Measurements from ENCODE around the gene SLC8A2.
"Not testable (repeated sequence)": the region's sequence is repeated elsewhere in the genome, so short reads cannot be mapped to it uniquely, and the experiment has no call there.

SLC8A2 gene

DNA sequence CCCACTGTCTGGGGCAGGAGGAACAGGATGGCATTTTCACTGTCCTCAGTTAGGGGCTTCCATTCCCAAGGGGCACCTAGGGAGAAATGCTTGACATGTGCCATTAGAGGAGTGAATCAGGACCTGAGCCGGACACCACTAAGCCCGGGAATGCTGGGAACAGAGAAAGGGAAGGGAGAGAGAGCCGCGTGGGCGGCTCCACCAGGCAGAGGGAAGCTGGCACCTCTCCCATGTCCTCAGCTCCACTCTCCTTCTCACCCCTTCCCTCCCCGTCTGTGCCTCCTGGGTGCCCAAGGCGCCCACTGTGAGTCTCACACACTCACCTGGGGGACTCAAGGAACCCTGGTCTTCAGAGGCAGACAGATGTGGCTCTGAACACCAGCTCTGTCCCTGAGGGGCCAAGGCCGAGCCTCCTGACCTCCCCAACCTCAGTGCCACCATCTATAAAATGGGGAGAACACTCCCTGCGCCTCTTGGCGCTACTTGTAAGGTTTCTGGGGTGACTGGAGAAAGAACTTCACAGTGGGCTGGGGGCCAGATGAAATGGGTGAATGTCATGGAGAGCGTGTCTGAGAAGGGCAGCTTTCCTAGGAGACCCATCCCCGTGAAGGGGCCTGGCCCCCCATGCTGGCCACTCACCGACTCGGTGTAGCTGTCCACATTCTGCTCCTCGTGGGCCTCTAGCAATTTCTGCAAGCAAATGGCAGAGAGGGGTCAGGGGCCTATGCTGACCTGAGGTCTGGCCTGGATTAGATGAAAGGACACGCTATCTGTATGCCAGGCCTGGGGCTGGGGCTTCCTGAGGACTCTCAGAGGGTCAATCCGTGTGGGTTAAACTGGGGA, 17.6 kb upstream of the SLC8A2 start:
- Histone ChIP-seq H3K36me3 (ENCODE audit: control insufficient read depth in 5 of 5, insufficient read depth in 5 of 5, low read length in 5 of 5) (peaks cover 0 to 77% (median 75%) of the 10 kb centered on the region in 5 donors), H3K4me3 (ENCODE audit: low read depth in 1 of 5, low read length in 5 of 5) (no peak overlapping the region), H3K9ac (ENCODE audit: low read length in 5 of 5) (peak overlapping the region in 1 of 5 donors; percentile 42), H3K27me3 (ENCODE audit: control insufficient read depth in 5 of 5, insufficient read depth in 4 of 5, low read length in 5 of 5) (no peaks in the 10 kb centered on the region), H3K4me1 (ENCODE audit: control insufficient read depth in 5 of 5, insufficient read depth in 5 of 5, low read length in 5 of 5) (peaks cover 0 to 9% (median 8%) of the 10 kb centered on the region in 5 donors), H3K27ac (ENCODE audit: low read depth, low read length) (no peak overlapping the region), H3K9me3 (ENCODE audit: control insufficient read depth in 5 of 5, low read length in 5 of 5) (no peaks in the 10 kb centered on the region)

DNA sequence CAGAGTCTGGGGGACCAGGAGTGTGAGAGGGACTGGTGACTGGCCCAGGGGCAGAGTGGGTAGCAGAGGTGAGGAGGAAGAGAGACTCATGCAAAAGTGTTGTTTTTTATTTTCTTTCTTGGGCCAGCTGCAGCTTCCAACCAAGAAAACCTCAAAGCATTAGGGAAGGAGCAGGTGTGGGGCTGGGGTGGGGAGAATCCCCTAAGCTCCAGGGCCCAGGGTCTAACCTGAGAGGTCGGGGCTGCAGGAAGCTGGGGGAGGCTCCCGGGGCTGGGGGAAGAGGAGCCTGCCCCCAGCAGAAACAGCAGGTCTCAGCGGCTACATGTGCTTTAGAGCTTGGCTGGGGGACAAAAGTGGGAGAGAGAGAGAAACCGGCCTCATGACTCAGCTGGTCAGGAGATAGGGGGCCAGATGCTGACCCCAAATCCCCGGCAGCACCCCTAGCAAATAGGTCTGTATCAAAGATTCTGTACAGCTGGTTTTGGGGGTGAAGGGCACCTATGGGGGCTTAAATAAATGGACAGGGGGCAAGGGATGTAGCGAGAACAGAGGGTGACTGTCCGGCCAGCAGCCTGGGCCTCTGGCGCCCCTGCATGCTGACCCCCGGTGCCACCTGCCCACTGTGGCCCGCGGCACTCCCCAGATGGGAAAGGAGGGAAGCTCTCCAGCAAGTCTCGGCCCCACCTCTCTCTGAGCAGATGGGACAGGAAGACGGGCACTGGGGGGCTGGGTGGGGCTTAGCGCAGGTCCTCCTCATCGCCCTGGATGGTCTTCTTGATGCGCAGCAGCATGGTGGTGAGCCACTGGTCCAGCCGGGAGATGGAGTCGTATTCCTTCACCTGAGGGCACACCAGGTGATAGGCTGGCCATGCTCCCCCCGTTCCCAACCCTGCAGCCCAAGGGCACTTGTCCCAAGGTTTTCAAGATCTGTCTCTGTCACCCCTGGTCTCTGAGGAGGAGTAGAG, 16.1 kb upstream of the SLC8A2 start:
- Histone ChIP-seq H3K27ac (ENCODE audit: low read depth, low read length) (no peak overlapping the region), H3K36me3 (ENCODE audit: control insufficient read depth in 5 of 5, insufficient read depth in 5 of 5, low read length in 5 of 5) (peaks cover 0 to 65% (median 61%) of the 10 kb centered on the region in 5 donors), H3K4me1 (ENCODE audit: control insufficient read depth in 5 of 5, insufficient read depth in 5 of 5, low read length in 5 of 5) (peaks cover 2 to 19% (median 16%) of the 10 kb centered on the region in 5 donors), H3K9me3 (ENCODE audit: control insufficient read depth in 5 of 5, low read length in 5 of 5) (no peaks in the 10 kb centered on the region), H3K4me3 (ENCODE audit: low read depth in 1 of 5, low read length in 5 of 5) (no peak overlapping the region), H3K9ac (ENCODE audit: low read length in 5 of 5) (no peak overlapping the region), H3K27me3 (ENCODE audit: control insufficient read depth in 5 of 5, insufficient read depth in 4 of 5, low read length in 5 of 5) (no peaks in the 10 kb centered on the region)

DNA sequence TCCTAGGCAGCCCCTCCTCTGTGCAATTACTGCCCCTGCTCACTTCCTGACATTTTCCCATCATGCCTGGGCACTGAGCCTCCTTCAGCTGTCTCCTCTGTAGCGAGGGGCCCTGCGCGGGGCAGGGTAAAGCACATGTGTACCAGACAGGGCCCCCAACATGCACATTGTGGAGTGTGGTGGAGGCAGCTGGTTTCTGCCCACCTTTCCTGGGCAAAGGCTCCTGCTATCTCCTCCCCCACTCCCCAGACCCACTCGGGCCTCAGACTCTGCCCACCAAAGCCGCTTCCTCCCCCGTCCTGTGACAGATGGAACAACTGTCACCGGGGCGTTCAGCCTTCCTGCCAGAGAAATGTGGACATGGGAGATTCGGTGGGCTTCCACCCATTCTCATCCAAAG, 15.2 kb upstream of the SLC8A2 start:
- Histone ChIP-seq H3K4me1 (ENCODE audit: control insufficient read depth in 5 of 5, insufficient read depth in 5 of 5, low read length in 5 of 5) (peaks cover 2 to 19% (median 16%) of the 10 kb centered on the region in 5 donors), H3K9ac (ENCODE audit: low read length in 5 of 5) (no peak overlapping the region), H3K36me3 (ENCODE audit: control insufficient read depth in 5 of 5, insufficient read depth in 5 of 5, low read length in 5 of 5) (peaks cover 0 to 56% (median 51%) of the 10 kb centered on the region in 5 donors), H3K27ac (ENCODE audit: low read depth, low read length) (no peak overlapping the region), H3K9me3 (ENCODE audit: control insufficient read depth in 5 of 5, low read length in 5 of 5) (no peaks in the 10 kb centered on the region), H3K27me3 (ENCODE audit: control insufficient read depth in 5 of 5, insufficient read depth in 4 of 5, low read length in 5 of 5) (no peaks in the 10 kb centered on the region), H3K4me3 (ENCODE audit: low read depth in 1 of 5, low read length in 5 of 5) (no peak overlapping the region)

DNA sequence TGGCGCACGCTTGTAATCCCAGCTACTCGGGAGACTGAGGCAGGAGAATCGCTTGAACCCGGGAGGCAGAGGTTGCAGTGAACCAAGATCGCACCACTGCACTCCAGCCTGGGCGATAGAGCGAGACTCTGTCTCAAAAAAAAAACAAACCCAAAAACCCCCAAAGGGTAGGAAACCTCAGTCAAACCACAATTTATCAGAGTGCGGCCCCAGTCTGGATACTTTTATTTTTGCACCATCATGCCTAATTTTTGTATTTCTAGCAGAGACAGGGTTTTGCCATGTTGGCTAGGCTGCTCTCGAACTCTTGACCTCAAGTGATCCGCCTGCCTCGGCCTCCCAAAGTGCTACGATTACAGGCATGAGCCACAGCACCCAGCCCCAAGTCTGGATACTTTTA, 14.5 kb upstream of the SLC8A2 start:
- H3K9ac ChIP-seq (ENCODE audit: low read length in 5 of 5); H3K9me3 ChIP-seq (ENCODE audit: control insufficient read depth in 5 of 5, low read length in 5 of 5); H3K4me3 ChIP-seq (ENCODE audit: low read depth in 1 of 5, low read length in 5 of 5); H3K27ac ChIP-seq (ENCODE audit: low read depth, low read length); H3K27me3 ChIP-seq (ENCODE audit: control insufficient read depth in 5 of 5, insufficient read depth in 4 of 5, low read length in 5 of 5): not testable (repeated sequence)
- H3K4me1 ChIP-seq (ENCODE audit: control insufficient read depth in 5 of 5, insufficient read depth in 5 of 5, low read length in 5 of 5), result peaks cover 2 to 19% (median 16%) of the 10 kb centered on the region in 5 donors
- peaks cover 0 to 49% (median 44%) of the 10 kb centered on the region in 5 donors for H3K36me3 ChIP-seq (ENCODE audit: control insufficient read depth in 5 of 5, insufficient read depth in 5 of 5, low read length in 5 of 5)

DNA sequence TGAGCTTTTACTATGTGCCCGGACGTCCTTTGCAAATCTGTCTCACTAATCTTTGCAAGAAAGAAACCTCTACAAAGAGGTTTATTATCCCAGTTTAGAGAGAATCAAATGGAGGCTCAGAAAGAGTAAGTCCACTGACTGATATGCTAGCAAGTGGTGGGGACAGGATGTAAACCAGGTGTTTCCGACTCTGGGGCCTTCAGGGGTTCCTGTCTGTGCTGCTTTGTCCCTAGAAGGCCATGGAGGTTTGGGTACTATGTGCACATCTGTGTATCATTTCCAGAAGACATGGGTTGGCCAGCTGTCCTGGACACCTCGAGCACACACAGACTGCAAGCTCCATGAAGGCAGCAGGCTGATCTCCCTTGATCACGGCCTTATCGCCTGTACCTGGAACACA, 13.5 kb upstream of the SLC8A2 start:
- Histone ChIP-seq H3K27ac (ENCODE audit: low read depth, low read length) (no peak overlapping the region), H3K4me1 (ENCODE audit: control insufficient read depth in 5 of 5, insufficient read depth in 5 of 5, low read length in 5 of 5) (peaks cover 2 to 19% (median 18%) of the 10 kb centered on the region in 5 donors), H3K27me3 (ENCODE audit: control insufficient read depth in 5 of 5, insufficient read depth in 4 of 5, low read length in 5 of 5) (no peaks in the 10 kb centered on the region), H3K4me3 (ENCODE audit: low read depth in 1 of 5, low read length in 5 of 5) (peak overlapping the region in 3 of 5 donors; percentile 82 to 90 (median 83)), H3K36me3 (ENCODE audit: control insufficient read depth in 5 of 5, insufficient read depth in 5 of 5, low read length in 5 of 5) (peaks cover 0 to 39% (median 34%) of the 10 kb centered on the region in 5 donors), H3K9me3 (ENCODE audit: control insufficient read depth in 5 of 5, low read length in 5 of 5) (no peaks in the 10 kb centered on the region), H3K9ac (ENCODE audit: low read length in 5 of 5) (no peak overlapping the region)

DNA sequence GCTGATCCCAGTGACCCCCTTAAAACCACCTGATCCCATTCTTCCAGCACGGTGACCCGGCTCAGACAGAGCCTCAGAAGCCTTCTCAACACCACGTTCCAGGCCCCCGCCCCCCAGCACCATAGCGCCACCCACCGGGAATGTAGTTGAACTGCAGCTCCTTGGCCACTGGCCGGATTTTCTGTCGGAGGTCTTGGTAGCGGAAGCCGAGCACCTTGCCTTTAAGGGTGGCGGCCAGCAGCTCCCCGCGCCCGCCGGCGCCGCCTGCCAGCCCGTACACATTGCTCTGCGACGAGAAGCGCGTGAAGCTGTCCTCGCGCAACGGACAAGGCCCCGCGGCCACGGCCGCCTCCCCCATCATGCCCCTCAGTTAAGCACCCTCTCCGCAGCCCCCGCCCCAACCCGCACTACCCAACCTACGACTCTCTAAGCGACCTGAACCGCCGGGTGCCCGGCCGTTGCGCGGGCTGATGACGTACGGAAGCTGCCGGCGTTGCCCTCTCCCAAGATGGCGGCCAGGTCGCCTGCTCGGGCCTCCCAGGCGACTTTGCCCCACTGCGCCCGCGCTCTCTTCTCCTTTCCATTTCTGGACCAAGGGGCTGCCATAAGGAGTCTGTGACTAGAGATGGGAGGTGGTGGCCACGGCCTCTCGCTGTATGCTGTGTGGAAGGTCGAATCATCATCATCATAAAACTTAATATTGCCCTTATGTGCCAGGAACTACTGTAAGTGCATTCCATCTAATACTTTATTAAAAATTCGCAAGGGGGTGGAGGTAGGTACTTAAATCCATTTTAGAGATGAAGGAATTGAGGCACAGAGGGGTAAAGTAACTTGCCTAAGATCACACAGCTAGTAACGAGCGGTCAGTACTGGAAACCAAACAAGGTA, 12.4 kb upstream of the SLC8A2 start, which contains the start of gene KPTN:
TSS of gene KPTN (minus strand) at position 420 of the 891 bp plus-strand sequence. CDS start at position 361, 59 bp downstream.
- Histone ChIP-seq H3K27me3 (ENCODE audit: control insufficient read depth in 5 of 5, insufficient read depth in 4 of 5, low read length in 5 of 5) (no peaks in the 10 kb centered on the region), H3K4me3 (ENCODE audit: low read depth in 1 of 5, low read length in 5 of 5) (peak within 1 kb of the TSS; percentile 82 to 90 (median 85)), H3K4me1 (ENCODE audit: control insufficient read depth in 5 of 5, insufficient read depth in 5 of 5, low read length in 5 of 5) (peaks cover 2 to 19% (median 19%) of the 10 kb centered on the region in 5 donors), H3K36me3 (ENCODE audit: control insufficient read depth in 5 of 5, insufficient read depth in 5 of 5, low read length in 5 of 5) (peaks cover 0 to 27% (median 23%) of the 10 kb centered on the region in 5 donors), H3K27ac (ENCODE audit: low read depth, low read length) (peak within 1 kb of the TSS; percentile 88), H3K9me3 (ENCODE audit: control insufficient read depth in 5 of 5, low read length in 5 of 5) (no peaks in the 10 kb centered on the region), H3K9ac (ENCODE audit: low read length in 5 of 5) (peak within 1 kb of the TSS; percentile 73 to 89 (median 84))

DNA sequence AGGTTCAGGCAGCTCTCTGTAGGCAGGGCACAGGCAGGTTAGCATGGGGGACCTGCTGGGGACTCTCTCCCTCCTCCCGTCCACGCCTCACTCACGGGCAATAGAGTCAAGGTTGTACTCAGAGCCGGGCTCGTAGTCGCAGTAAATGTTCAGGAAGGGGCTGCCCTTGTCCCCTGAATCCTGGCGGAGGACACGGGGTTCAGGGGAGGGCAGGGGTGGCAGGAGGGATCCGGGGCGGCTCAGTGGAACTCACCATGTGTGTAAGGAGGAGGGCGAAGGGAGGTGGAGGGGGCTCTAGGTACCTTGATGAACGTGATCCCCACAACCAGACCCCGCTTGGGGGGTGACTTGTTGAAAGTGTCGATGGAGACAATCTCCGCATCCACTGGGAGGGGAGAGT, 11.5 kb upstream of the SLC8A2 start:
- Histone ChIP-seq H3K4me1 (ENCODE audit: control insufficient read depth in 5 of 5, insufficient read depth in 5 of 5, low read length in 5 of 5) (peaks cover 2 to 19% (median 19%) of the 10 kb centered on the region in 5 donors), H3K27me3 (ENCODE audit: control insufficient read depth in 5 of 5, insufficient read depth in 4 of 5, low read length in 5 of 5) (no peaks in the 10 kb centered on the region), H3K27ac (ENCODE audit: low read depth, low read length) (no peak overlapping the region), H3K9me3 (ENCODE audit: control insufficient read depth in 5 of 5, low read length in 5 of 5) (no peaks in the 10 kb centered on the region), H3K9ac (ENCODE audit: low read length in 5 of 5) (peak overlapping the region in 2 of 5 donors; percentile 82 to 89), H3K4me3 (ENCODE audit: low read depth in 1 of 5, low read length in 5 of 5) (peak overlapping the region; percentile 79 to 90 (median 83)), H3K36me3 (ENCODE audit: control insufficient read depth in 5 of 5, insufficient read depth in 5 of 5, low read length in 5 of 5) (peaks cover 0 to 23% (median 17%) of the 10 kb centered on the region in 5 donors)

- no peaks in the 10 kb centered on the region for H3K27me3 ChIP-seq (ENCODE audit: control insufficient read depth in 5 of 5, insufficient read depth in 4 of 5, low read length in 5 of 5)
- no peak overlapping the region for H3K4me3 ChIP-seq (ENCODE audit: low read depth in 1 of 5, low read length in 5 of 5)
- no peaks in the 10 kb centered on the region for H3K9me3 ChIP-seq (ENCODE audit: control insufficient read depth in 5 of 5, low read length in 5 of 5)
- no peak overlapping the region for H3K27ac ChIP-seq (ENCODE audit: low read depth, low read length)
- H3K9ac ChIP-seq (ENCODE audit: low read length in 5 of 5), result no peak overlapping the region
- peaks cover 2 to 19% (median 19%) of the 10 kb centered on the region in 5 donors for H3K4me1 ChIP-seq (ENCODE audit: control insufficient read depth in 5 of 5, insufficient read depth in 5 of 5, low read length in 5 of 5)
- H3K36me3 ChIP-seq (ENCODE audit: control insufficient read depth in 5 of 5, insufficient read depth in 5 of 5, low read length in 5 of 5), result peaks cover 0 to 9% (median 4%) of the 10 kb centered on the region in 5 donors
Observed at GRCh38 chr19:47481460-47482052, 9.9 kb upstream of the SLC8A2 start.

DNA sequence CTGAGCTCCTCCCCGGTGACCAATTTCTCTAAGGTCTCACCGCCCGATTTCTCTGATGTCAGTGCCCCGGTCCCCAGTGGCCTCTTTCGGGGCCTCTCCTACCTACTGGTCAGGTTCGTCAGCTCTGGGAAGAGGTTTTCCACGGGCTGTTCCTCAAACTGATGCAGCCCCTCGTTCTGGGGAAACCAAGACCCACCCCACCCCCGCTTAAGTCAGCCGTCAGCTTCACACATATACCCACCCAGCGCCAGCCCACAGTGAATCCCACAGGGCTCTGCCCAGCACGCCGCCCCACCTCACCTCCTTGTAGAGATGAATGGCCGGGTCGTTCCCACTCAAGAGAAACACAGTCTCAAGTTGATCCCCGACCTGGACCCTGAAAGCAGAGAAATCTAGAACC, 9.0 kb upstream of the SLC8A2 start:
- Histone ChIP-seq H3K9ac (ENCODE audit: low read length in 5 of 5) (no peak overlapping the region), H3K36me3 (ENCODE audit: control insufficient read depth in 5 of 5, insufficient read depth in 5 of 5, low read length in 5 of 5) (peaks cover 0 to 7% (median 5%) of the 10 kb centered on the region in 5 donors), H3K4me3 (ENCODE audit: low read depth in 1 of 5, low read length in 5 of 5) (no peak overlapping the region), H3K27me3 (ENCODE audit: control insufficient read depth in 5 of 5, insufficient read depth in 4 of 5, low read length in 5 of 5) (no peaks in the 10 kb centered on the region), H3K4me1 (ENCODE audit: control insufficient read depth in 5 of 5, insufficient read depth in 5 of 5, low read length in 5 of 5) (peaks cover 2 to 19% (median 19%) of the 10 kb centered on the region in 5 donors), H3K27ac (ENCODE audit: low read depth, low read length) (no peak overlapping the region), H3K9me3 (ENCODE audit: control insufficient read depth in 5 of 5, low read length in 5 of 5) (no peaks in the 10 kb centered on the region)

Data from subcutaneous abdominal adipose tissue (tissue), 5 donors.